Gastrocnemius medialis (tissue), 4 donors: ENCODE data around the gene RAD54L.

ENCODE experiments used
- CTCF ChIP-seq, 5 experiments: fragments of 450-650 bp in 3 of 5; fragments of 200-600 bp in 2 of 5; sonication (generic) in 2 of 5; IDR thresholded peaks in 4 of 5; conservative IDR thresholded peaks in 1 of 5; 1 replicate in 4 of 5; 2 replicates in 1 of 5; pipeline ENCODE4 v1.5.1; 2016 to 2019; ENCODE audit warnings: antibody characterized with exemption in 5 of 5, mild to moderate bottlenecking in 3 of 5, moderate library complexity in 3 of 5
- POLR2A ChIP-seq, 2 donors: fragments of 450-650 bp; IDR thresholded peaks; one replicate each; pipeline ENCODE4 v1.6.1; 2017; ENCODE audit warnings: antibody characterized with exemption in 2 of 2, mild to moderate bottlenecking in 2 of 2, moderate library complexity in 2 of 2

DNA sequence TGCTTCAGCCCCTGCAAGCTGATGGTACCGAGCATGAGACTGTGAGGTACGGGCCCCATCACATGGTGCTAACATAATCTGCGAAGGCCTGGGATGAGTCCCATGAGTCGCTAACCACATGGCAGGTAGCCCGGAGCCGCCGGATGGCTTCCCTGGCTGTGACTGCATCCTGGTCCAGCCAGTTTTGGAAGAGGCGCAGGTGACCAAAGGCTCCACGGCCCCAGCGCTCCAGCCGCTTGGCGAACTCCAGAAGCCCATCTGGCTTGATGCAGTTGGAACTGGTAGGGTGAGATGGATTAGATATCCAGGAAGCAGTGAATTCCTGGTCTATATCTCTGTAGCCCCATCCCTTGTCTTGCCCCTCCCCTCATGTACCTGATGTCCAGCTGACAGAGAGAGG lies 31.2 kb downstream of the RAD54L start:
- TF ChIP-seq CTCF (IDR thresholded peaks at IDR 0.05 in 4 of 5, conservative IDR thresholded peaks at IDR 0.05 in 1 of 5) (no peak), POLR2A (IDR thresholded peaks at IDR 0.05) (no peak)
